Spinal cord (tissue), 10 donors: ENCODE data around the gene SMYD3. TPM values are rescaled to one million over a fixed set of nuclear protein-coding genes. Genes with fewer than 3 reads are reported as not detected.

ENCODE experiments used
- DNase-seq, 6 donors: peaks; one replicate each; pipeline versions ENCODE4 v3.0.0 to v3.0.0-alpha.2; 2013 to 2015; ENCODE audit warnings: low spot score in 6 of 6, low read depth in 4 of 6
- H3K27ac ChIP-seq: one replicate; pipeline ENCODE4 v1.5.1; 2013; ENCODE audit warnings: low read depth, low read length, control low read depth
- H3K27me3 ChIP-seq: one replicate; pipeline ENCODE4 v1.6.1; 2013; ENCODE audit warnings: low read length; ENCODE audit not compliant: control insufficient read depth, insufficient read depth
- H3K36me3 ChIP-seq: one replicate; pipeline ENCODE4 v1.6.1; 2013; ENCODE audit warnings: low read length; ENCODE audit not compliant: control insufficient read depth, insufficient read depth
- H3K4me1 ChIP-seq: one replicate; pipeline ENCODE4 v1.6.1; 2013; ENCODE audit warnings: low read length; ENCODE audit not compliant: control insufficient read depth, insufficient read depth
- H3K4me3 ChIP-seq: one replicate; pipeline ENCODE4 v1.5.1; 2013; ENCODE audit warnings: low read depth, low read length, control low read depth
- H3K9me3 ChIP-seq: one replicate; pipeline ENCODE4 v1.6.1; 2013; ENCODE audit warnings: low read length; ENCODE audit not compliant: control insufficient read depth, insufficient read depth
- WGBS: methylation state at CpG from one replicate; pipeline ENCODE4 v1.1.5; 2013; ENCODE audit warnings: missing lambda C conversion rate; ENCODE audit not compliant: insufficient coverage; 5-methylcytosine and 5-hydroxymethylcytosine counted together
- polyA plus RNA-seq, 2 donors: library from polyadenylated mRNA; unstranded; fragments of 120-200 nt; gene quantifications; one replicate each; pipeline ENCODE4 v1.2.1, GENCODE V29; 2013; ENCODE audit not compliant: insufficient read length in 2 of 2
- total RNA-seq, 2 donors: library from RNA; depleted of rRNA in 1 of 2; stranded (reverse); fragments of 120-200 nt in 1 of 2; fragments of >200 nt in 1 of 2; gene quantifications; one replicate each; pipeline versions ENCODE4 v1.2.3 to v1.2.4, GENCODE V29; 2013 to 2014
- donor health status: healthy.

The SMYD3 gene
- total and polyA plus RNA-seq, 4 donors, result 37.5 to 54.4 (median 49.4) TPM

GRCh38 chr1:246213502-246213901 lies 293.6 kb downstream of the SMYD3 start:
- Histone ChIP-seq H3K9me3 (no peaks in the 10 kb centered on the region), H3K27ac (no peak overlapping the region), H3K4me1 (peaks cover 6% of the 10 kb centered on the region), H3K27me3 (no peaks in the 10 kb centered on the region), H3K4me3 (no peak overlapping the region), H3K36me3 (no peaks in the 10 kb centered on the region)
- WGBS, result 97% methylated on average over 3 of the region's 3 CpGs
- DNase-seq, result no peak

DNA sequence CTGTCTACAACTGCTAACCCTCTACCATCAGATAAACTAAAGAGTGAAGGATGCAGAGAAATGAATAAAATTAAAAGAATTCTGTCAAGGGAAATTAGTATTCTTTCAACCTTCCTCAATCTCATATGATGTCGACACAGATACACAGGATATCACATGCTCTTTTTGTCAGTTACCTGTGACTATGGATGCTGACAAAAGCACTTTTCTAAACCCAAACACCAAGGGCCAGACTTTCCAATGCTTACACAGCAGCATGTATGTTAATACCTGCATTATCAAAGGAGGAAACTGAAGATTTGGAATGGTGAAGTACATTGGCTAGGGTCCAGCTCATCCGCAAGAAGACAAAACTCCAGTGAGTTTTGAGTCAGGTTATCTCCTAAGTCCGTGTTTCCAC lies 294.0 kb downstream of the SMYD3 start:
- Histone ChIP-seq H3K4me1 (peaks cover 6% of the 10 kb centered on the region), H3K4me3 (no peak overlapping the region), H3K27me3 (no peaks in the 10 kb centered on the region), H3K9me3 (no peaks in the 10 kb centered on the region), H3K27ac (no peak overlapping the region), H3K36me3 (no peaks in the 10 kb centered on the region)
- no peak for DNase-seq
- WGBS, result 100% methylated on average over 1 of the region's 3 CpGs

DNA sequence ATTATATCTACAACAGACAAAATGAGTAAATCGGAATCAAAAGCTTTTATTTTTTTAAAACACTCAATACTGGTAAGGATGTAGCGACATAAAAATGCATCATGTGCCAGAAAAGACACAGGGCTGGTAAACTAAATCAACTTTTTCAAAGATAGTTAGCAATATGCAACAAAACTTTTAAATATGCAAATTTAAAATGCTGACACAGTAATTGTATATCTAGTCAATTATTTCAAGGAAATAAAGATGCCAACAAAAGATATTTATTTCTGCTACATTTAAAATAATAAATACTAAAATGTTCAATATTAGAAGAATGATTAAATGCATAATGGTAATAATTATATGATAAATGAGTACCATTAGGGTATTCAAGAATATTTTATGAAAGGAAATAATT lies 295.1 kb downstream of the SMYD3 start:
- no CpG with 5 or more reads among the region's 2 CpGs for WGBS
- Histone ChIP-seq H3K36me3 (no peaks in the 10 kb centered on the region), H3K9me3 (no peaks in the 10 kb centered on the region), H3K4me1 (peaks cover 6% of the 10 kb centered on the region), H3K27me3 (no peaks in the 10 kb centered on the region), H3K27ac (no peak overlapping the region), H3K4me3 (no peak overlapping the region)
- no peak for DNase-seq

DNA sequence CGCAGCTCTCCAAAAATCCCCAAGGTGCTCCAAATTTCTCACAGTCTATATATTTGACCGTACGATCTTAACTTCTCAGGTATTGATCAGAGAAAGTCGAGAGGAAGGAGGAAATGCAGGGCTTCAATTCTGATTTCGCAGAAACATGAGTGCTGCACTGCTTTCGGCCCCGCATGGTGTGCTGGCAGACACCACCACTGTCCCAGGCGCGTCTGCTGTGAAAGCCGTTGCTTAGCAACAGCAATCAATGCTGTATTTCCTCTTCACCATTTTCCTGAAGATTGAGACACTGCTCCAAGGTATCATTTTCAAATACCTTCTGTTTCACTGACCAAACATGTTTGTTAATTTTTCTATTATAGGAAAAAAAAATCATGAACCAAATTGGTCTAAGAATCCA lies 296.3 kb downstream of the SMYD3 start:
- DNase-seq, result peak in 4 of 6 donors; percentile 53 to 97 (median 76)
- Histone ChIP-seq H3K4me1 (peaks cover 6% of the 10 kb centered on the region), H3K27me3 (no peaks in the 10 kb centered on the region), H3K36me3 (no peaks in the 10 kb centered on the region), H3K27ac (no peak overlapping the region), H3K9me3 (no peaks in the 10 kb centered on the region), H3K4me3 (no peak overlapping the region)
- WGBS, result 23% methylated on average over 10 of the region's 10 CpGs

DNA sequence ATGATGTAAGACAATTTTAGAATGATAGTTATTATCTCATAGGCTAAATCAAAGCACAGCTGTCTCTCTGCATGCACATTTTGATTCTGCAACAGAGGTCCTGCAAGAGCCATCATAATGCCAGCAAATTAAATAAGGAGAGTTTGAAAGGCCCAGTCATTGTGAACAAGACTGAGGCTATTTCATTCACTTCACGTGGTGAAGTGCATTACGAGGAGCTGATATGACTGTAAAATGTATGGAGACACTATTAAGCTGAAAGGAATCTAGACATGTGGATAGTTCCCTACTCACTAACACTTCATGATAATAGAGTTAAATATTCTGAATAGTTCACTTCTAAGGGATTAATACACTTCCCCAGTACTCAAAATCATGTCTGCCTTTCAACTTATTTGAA lies 299.0 kb downstream of the SMYD3 start:
- no peaks in the 10 kb centered on the region for H3K36me3 ChIP-seq
- no peaks in the 10 kb centered on the region for H3K27me3 ChIP-seq
- H3K27ac ChIP-seq, result no peak overlapping the region
- DNase-seq, result peak in 1 of 6 donors; percentile 72
- H3K4me3 ChIP-seq, result no peak overlapping the region
- WGBS, result no CpG with 5 or more reads among the region's 2 CpGs
- peaks cover 6% of the 10 kb centered on the region for H3K4me1 ChIP-seq
- H3K9me3 ChIP-seq, result no peaks in the 10 kb centered on the region

GRCh38 chr1:246203180-246203579 lies 303.9 kb downstream of the SMYD3 start:
- no peaks in the 10 kb centered on the region for H3K36me3 ChIP-seq
- DNase-seq, result no peak
- H3K4me1 ChIP-seq, result no peaks in the 10 kb centered on the region
- H3K4me3 ChIP-seq, result no peak overlapping the region
- no peaks in the 10 kb centered on the region for H3K9me3 ChIP-seq
- WGBS, result 92% methylated on average over 6 of the region's 6 CpGs
- H3K27ac ChIP-seq, result no peak overlapping the region
- H3K27me3 ChIP-seq, result no peaks in the 10 kb centered on the region

GRCh38 chr1:246200738-246201137 lies 306.3 kb downstream of the SMYD3 start:
- no peaks in the 10 kb centered on the region for H3K36me3 ChIP-seq
- WGBS, result 100% methylated on average over 1 of the region's 4 CpGs
- H3K9me3 ChIP-seq, result no peaks in the 10 kb centered on the region
- H3K4me3 ChIP-seq, result no peak overlapping the region
- no peak for DNase-seq
- H3K27ac ChIP-seq, result no peak overlapping the region
- H3K27me3 ChIP-seq, result no peaks in the 10 kb centered on the region
- H3K4me1 ChIP-seq, result no peaks in the 10 kb centered on the region

- WGBS, result 97% methylated on average over 11 of the region's 15 CpGs
- Histone ChIP-seq H3K4me1 (no peaks in the 10 kb centered on the region), H3K4me3 (no peak overlapping the region), H3K27me3 (no peaks in the 10 kb centered on the region), H3K36me3 (no peaks in the 10 kb centered on the region), H3K27ac (no peak overlapping the region), H3K9me3 (no peaks in the 10 kb centered on the region)
- no peak for DNase-seq
These were observed 306.9 kb downstream of the SMYD3 start for GRCh38 chr1:246200225-246200624.

GRCh38 chr1:246199086-246199645 lies 307.9 kb downstream of the SMYD3 start:
- WGBS, result no CpG with 5 or more reads among the region's 4 CpGs
- Histone ChIP-seq H3K4me1 (no peaks in the 10 kb centered on the region), H3K27ac (no peak overlapping the region), H3K27me3 (no peaks in the 10 kb centered on the region), H3K9me3 (no peaks in the 10 kb centered on the region), H3K4me3 (no peak overlapping the region), H3K36me3 (no peaks in the 10 kb centered on the region)
- peak in 2 of 6 donors; percentile 17 to 61 for DNase-seq

DNA sequence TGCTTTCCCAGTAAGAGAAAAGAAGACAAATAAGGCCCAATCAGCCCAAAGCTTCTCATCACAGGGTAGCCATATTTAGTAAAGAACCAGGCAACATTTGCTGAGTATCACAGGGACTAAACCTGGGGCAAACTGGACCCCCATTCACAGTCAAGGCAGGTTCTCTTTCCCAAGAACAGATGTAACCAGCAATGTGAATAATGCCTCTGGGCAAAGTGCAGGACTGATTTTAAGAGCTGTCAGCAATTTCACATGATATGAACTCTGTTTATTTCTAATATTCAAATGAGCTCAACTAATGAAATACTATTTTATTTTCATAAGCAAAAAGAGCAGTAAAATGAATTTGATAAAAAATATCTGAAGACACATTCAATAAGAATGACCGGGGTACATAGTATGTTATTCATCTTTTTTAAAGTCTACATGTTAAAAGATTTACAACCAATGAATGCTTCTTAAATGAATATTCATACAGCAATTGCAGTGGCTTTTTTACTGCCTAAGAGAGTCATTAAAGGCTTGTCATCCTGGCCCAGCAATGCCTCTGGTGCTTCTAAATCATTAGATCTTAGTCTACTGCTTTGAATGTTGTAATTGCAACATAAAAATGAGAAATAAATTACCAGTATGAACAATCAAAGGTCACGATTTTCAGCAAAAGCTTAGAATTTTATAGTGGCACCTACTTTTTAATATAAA lies 308.8 kb downstream of the SMYD3 start:
- DNase-seq, result peak in 1 of 6 donors; percentile 71
- Histone ChIP-seq H3K27ac (no peak overlapping the region), H3K9me3 (no peaks in the 10 kb centered on the region), H3K4me3 (no peak overlapping the region), H3K4me1 (no peaks in the 10 kb centered on the region), H3K36me3 (no peaks in the 10 kb centered on the region), H3K27me3 (no peaks in the 10 kb centered on the region)
- WGBS, result no CpG with 5 or more reads among the region's 2 CpGs
